Epithelial cell of proximal tubule (primary cell): ENCODE measurements around the gene APOLD1. TPM values are rescaled to one million over a fixed set of nuclear protein-coding genes. Genes with fewer than 3 reads are reported as not detected.
"Not testable (repeated sequence)": the region's sequence is repeated elsewhere in the genome, so short reads cannot be mapped to it uniquely, and the experiment has no call there.

ENCODE experiments used
- DNase-seq: peaks from one replicate; pipeline ENCODE4 v3.0.0-alpha.2; 2011; ENCODE audit warnings: low read depth
- H3K4me3 ChIP-seq: 2 replicates; pipeline ENCODE4 v1.5.1; 2011; ENCODE audit warnings: low read depth, mild to moderate bottlenecking, low read length
- total RNA-seq: library from RNA; depleted of rRNA; stranded (reverse); fragments of >200 nt; gene quantifications from 2 replicates; pipeline ENCODE4 v1.2.3, GENCODE V29; 2015
- TF ChIP-seq, protein P1 (sequence below): conservative IDR thresholded peaks from 2 replicates; pipeline ENCODE4 v1.5.1; 2012; ENCODE audit warnings: low read depth, mild to moderate bottlenecking, low read length

The APOLD1 gene
- total RNA-seq, 1 donor from 2014 or later, result 3.1 TPM

DNA sequence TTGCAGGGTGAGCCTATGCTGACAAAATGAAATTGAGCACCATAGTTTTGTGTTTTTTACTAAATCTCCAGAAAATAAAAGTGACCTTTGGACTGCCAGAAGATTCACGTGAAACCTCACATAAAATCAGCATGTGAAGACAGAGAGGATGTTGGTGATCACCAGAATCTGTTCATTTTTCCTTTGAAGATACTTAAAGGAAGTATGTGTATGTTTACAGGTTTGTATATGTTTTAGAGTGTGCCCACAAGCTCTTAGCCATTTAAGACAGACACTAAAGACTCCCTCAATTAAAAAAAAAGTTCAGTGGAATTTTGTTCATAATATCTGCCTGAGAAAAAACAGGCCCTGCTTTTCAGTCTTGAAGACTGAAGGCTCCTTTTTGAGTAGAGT lies 53.5 kb downstream of the APOLD1 start:
- H3K4me3 ChIP-seq, result no peak overlapping the region
- DNase-seq, result no peak
- TF ChIP-seq, protein P1, sequence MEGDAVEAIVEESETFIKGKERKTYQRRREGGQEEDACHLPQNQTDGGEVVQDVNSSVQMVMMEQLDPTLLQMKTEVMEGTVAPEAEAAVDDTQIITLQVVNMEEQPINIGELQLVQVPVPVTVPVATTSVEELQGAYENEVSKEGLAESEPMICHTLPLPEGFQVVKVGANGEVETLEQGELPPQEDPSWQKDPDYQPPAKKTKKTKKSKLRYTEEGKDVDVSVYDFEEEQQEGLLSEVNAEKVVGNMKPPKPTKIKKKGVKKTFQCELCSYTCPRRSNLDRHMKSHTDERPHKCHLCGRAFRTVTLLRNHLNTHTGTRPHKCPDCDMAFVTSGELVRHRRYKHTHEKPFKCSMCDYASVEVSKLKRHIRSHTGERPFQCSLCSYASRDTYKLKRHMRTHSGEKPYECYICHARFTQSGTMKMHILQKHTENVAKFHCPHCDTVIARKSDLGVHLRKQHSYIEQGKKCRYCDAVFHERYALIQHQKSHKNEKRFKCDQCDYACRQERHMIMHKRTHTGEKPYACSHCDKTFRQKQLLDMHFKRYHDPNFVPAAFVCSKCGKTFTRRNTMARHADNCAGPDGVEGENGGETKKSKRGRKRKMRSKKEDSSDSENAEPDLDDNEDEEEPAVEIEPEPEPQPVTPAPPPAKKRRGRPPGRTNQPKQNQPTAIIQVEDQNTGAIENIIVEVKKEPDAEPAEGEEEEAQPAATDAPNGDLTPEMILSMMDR, result no peak

DNA sequence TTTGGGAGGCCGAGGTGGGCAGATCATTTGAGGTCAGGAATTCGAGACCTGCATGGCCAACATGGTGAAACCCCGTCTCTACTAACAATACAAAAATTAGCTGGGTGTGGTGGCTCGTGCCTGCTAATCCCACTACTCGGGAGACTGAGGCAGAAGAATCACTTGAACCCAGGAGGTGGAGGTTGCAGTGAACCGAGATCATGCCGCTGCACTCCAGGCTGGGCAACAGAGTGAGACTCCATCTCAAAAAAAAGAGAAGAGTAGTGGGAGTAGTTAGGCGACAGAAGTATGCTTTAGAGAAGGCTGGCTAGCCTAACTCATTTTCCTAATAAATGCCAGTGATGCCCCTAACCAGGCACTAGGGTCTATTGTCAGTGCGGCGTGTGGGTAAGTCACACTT lies 54.0 kb downstream of the APOLD1 start:
- H3K4me3 ChIP-seq, DNase-seq: not testable (repeated sequence)

DNA sequence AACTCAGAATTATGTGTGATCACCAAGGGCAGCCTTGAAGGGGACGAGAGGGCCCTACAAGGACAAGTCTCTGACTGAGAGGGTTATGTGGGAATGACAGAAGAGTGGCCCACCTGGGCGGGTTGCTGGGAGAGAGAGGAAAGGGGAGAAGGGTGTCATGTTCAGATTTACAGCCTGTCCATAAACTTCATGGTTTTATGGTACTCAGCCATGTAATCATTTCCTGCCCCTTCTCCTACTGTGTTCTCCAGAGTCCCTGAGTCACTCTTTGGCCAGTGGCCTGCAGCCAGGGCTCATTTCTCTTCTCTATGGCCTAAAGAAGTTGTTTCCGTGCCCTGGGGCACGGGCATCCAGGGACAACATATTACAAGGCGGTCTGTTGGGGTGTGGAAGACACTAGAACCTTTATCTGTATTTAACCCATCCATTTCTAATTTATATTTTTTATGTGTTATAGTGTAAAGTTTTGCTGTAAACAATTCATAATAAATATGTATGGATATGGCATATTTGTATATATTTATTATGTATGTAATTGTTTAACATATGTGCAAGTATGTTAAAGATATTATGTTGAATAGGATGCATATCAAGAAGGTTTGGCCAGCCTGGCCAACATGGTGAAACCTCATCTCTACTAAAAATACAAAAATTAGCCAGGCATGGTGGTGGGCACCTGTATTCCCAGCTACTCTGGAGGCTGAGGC lies 54.6 kb downstream of the APOLD1 start:
- DNase-seq, result no peak
- no peak overlapping the region for H3K4me3 ChIP-seq
- TF ChIP-seq, protein P1, result no peak

DNA sequence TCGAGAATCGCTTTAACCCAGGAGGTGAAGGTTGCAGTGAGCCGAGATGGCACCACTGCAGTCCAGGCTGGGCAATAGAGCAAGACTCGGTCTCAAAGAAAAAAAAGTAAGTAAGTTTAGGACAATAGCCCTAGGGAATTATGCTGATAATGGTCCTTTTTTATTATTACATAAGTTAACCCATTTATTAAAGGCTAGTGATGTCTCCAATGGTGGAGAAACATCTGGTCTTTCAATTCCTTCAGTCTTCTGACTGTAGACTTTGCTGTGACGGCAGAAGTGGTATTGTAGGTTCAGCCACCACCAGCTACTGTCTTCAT lies 55.1 kb downstream of the APOLD1 start:
- no peak for DNase-seq
- TF ChIP-seq, protein P1, result no peak
- no peak overlapping the region for H3K4me3 ChIP-seq

Other genes with a start within 250 kb of the APOLD1 start
- gene DUSP16, start 222.8 kb upstream of the APOLD1 start, total RNA-seq, result 14.8 and 19.3 TPM in 2 replicates
- gene CREBL2, start 173.8 kb upstream of the APOLD1 start, total RNA-seq, result 14.3 and 15.0 TPM in 2 replicates
- gene GPR19, start 89.5 kb upstream of the APOLD1 start, total RNA-seq, result 0.80 and 1.1 TPM in 2 replicates
- 14.3 and 41.7 TPM in 2 replicates for gene CDKN1B, start 68.3 kb upstream of the APOLD1 start, total RNA-seq
- 106 and 110 TPM in 2 replicates for gene DDX47, start 27.7 kb downstream of the APOLD1 start, total RNA-seq
- gene GPRC5A, start 105.9 kb downstream of the APOLD1 start, total RNA-seq, result 84.4 and 142 TPM in 2 replicates
- not detected in 2 replicates for gene GPRC5D, start 166.5 kb downstream of the APOLD1 start, total RNA-seq
- 12.7 and 13.0 TPM in 2 replicates for gene HEBP1, start 214.6 kb downstream of the APOLD1 start, total RNA-seq